ENCODE results near the gene SOS1.

DNA sequence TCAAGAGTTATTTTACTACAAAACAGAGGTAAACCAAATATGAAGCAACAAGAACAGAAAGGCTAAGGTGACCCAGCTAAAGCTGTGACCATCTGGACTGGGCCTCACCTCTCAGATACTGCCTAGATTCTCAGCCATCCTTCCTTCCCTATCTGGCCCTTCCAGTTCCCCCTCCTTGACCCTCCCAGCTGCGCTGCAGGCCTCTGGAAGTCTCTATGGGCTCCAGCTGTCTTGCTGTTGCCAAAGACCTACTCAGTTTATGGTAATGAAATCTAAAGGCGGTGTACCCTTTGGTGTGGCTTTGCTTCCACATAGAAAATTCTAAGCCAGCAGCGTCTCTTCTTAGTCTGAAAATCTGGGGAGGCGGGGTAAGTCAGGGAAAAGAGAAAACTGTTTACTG is 175.5 kb downstream of the SOS1 start:
- TF ChIP-seq POLR2A (IDR thresholded peaks at IDR 0.05): no peak
- TF ChIP-seq, protein P1, sequence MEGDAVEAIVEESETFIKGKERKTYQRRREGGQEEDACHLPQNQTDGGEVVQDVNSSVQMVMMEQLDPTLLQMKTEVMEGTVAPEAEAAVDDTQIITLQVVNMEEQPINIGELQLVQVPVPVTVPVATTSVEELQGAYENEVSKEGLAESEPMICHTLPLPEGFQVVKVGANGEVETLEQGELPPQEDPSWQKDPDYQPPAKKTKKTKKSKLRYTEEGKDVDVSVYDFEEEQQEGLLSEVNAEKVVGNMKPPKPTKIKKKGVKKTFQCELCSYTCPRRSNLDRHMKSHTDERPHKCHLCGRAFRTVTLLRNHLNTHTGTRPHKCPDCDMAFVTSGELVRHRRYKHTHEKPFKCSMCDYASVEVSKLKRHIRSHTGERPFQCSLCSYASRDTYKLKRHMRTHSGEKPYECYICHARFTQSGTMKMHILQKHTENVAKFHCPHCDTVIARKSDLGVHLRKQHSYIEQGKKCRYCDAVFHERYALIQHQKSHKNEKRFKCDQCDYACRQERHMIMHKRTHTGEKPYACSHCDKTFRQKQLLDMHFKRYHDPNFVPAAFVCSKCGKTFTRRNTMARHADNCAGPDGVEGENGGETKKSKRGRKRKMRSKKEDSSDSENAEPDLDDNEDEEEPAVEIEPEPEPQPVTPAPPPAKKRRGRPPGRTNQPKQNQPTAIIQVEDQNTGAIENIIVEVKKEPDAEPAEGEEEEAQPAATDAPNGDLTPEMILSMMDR (IDR thresholded peaks at IDR 0.05): no peak
